IMR-90 (cell line): ENCODE results near the gene FARS2. TPM values are rescaled to one million over a fixed set of nuclear protein-coding genes. Genes with fewer than 3 reads are reported as not detected.

Experiments
- ATAC-seq: fragments of 200-7000 bp; cut with Tn5 transposase; 2 replicates; pipeline ENCODE4 v1.9.1; 2020; ENCODE audit warnings: low read depth, mild to moderate bottlenecking, moderate library complexity
- BruUV-seq: library from RNA; stranded (reverse); fragments of 400-500 nt; replicated peaks from 2 replicates; lab custom pipeline; 2021; lab: Mats Ljungman, UMichigan
- CTCF ChIA-PET: fragments of 300-600 bp; formaldehyde crosslinking; extraction: SDS; loops from one replicate; lab custom pipeline; 2021; ENCODE audit warnings: antibody characterized with exemption; lab: Yijun Ruan, JAX
- POLR2A ChIA-PET: fragments of 300-600 bp; sonication (Branson Sonifier 250); formaldehyde crosslinking; loops from one replicate; lab custom pipeline; 2022; ENCODE audit warnings: antibody characterized with exemption; ENCODE audit not compliant: unreplicated experiment; lab: Charles Lee
- DNase-seq: peaks from one replicate; pipeline ENCODE4 v3.0.0; 2013
- H2AFZ ChIP-seq: replicated peaks from 2 replicates; pipeline ENCODE3; 2013; ENCODE audit warnings: low read length, mild to moderate bottlenecking; ENCODE audit not compliant: poor library complexity
- H2AK5ac ChIP-seq: 2 replicates; pipeline ENCODE4 v1.6.1; 2013; ENCODE audit warnings: low read depth, low read length, inconsistent platforms
- H2AK9ac ChIP-seq: replicated peaks from 2 replicates; pipeline ENCODE3; 2013; ENCODE audit warnings: mild to moderate bottlenecking, low read depth, low read length, moderate library complexity; ENCODE audit not compliant: poor library complexity
- H2BK120ac ChIP-seq: 2 replicates; pipeline ENCODE4 v1.6.1; 2013; ENCODE audit warnings: low read depth, low read length, inconsistent platforms
- H2BK15ac ChIP-seq: 3 replicates; pipeline ENCODE4 v1.6.1; 2013; ENCODE audit warnings: low read depth, low read length, inconsistent platforms
- H2BK20ac ChIP-seq: 2 replicates; pipeline ENCODE4 v1.6.1; 2013; ENCODE audit warnings: low read depth, mild to moderate bottlenecking, inconsistent platforms, low read length, moderate library complexity
- H2BK5ac ChIP-seq: 2 replicates; pipeline ENCODE4 v1.6.1; 2013; ENCODE audit warnings: mild to moderate bottlenecking, low read depth, low read length, inconsistent platforms; ENCODE audit not compliant: poor library complexity, severe bottlenecking
- H3K14ac ChIP-seq: replicated peaks from 2 replicates; pipeline ENCODE4 v1.6.1; 2013; ENCODE audit warnings: low read depth, low read length, inconsistent platforms
- H3K18ac ChIP-seq: 2 replicates; pipeline ENCODE4 v1.6.1; 2013; ENCODE audit warnings: low read depth, low read length, control low read depth
- H3K23ac ChIP-seq: 2 replicates; pipeline ENCODE4 v1.6.1; 2013; ENCODE audit warnings: low read depth, low read length, inconsistent platforms
- H3K27ac ChIP-seq: 2 replicates; pipeline ENCODE4 v1.5.1; 2013; ENCODE audit warnings: mild to moderate bottlenecking, control low read depth, low read length; ENCODE audit not compliant: insufficient read depth
- H3K27me3 ChIP-seq: 2 replicates; pipeline ENCODE4 v1.6.1; 2013; ENCODE audit warnings: low read length; ENCODE audit not compliant: control insufficient read depth, insufficient read depth
- H3K36me3 ChIP-seq: 2 replicates; pipeline ENCODE4 v1.6.1; 2013; ENCODE audit warnings: low read length, mixed read lengths; ENCODE audit not compliant: control insufficient read depth, insufficient read depth
- H3K4ac ChIP-seq: 2 replicates; pipeline ENCODE4 v1.6.1; 2013; ENCODE audit warnings: low read depth, low read length, inconsistent platforms
- H3K4me1 ChIP-seq: 2 replicates; pipeline ENCODE4 v1.6.1; 2013; ENCODE audit warnings: low read length, mixed read lengths; ENCODE audit not compliant: control insufficient read depth, insufficient read depth
- H3K4me2 ChIP-seq: 2 replicates; pipeline ENCODE4 v1.6.1; 2013; ENCODE audit warnings: low read depth, mild to moderate bottlenecking, control low read depth, low read length, moderate library complexity
- H3K4me3 ChIP-seq: 2 replicates; pipeline ENCODE4 v1.5.1; 2013; ENCODE audit warnings: low read depth, mild to moderate bottlenecking, control low read depth, low read length, moderate library complexity; ENCODE audit not compliant: insufficient read depth
- H3K56ac ChIP-seq: 2 replicates; pipeline ENCODE4 v1.6.1; 2013; ENCODE audit warnings: low read length, inconsistent platforms; ENCODE audit not compliant: insufficient read depth; ENCODE audit errors: extremely low read depth
- H3K79me1 ChIP-seq, 2 experiments: 2 replicates each; pipeline ENCODE4 v1.6.1; 2013; ENCODE audit warnings: low read length in 2 of 2, inconsistent platforms in 1 of 2, low read depth in 1 of 2
- H3K9ac ChIP-seq: 2 replicates; pipeline ENCODE4 v1.6.1; 2013; ENCODE audit warnings: low read depth, low read length, control low read depth
- H3K9me1 ChIP-seq: 2 replicates; pipeline ENCODE4 v1.6.1; 2013; ENCODE audit warnings: low read length, inconsistent platforms; ENCODE audit not compliant: insufficient read depth
- H3K9me3 ChIP-seq: 2 replicates; pipeline ENCODE4 v1.6.1; 2013; ENCODE audit warnings: low read length; ENCODE audit not compliant: control insufficient read depth, insufficient read depth
- H4K20me1 ChIP-seq: 2 replicates; pipeline ENCODE4 v1.6.1; 2013; ENCODE audit warnings: low read length, inconsistent platforms; ENCODE audit not compliant: insufficient read depth
- H4K5ac ChIP-seq: 2 replicates; pipeline ENCODE4 v1.6.1; 2013; ENCODE audit warnings: mild to moderate bottlenecking, low read depth, low read length, control low read depth
- H4K8ac ChIP-seq, 2 experiments: 2 replicates each; pipeline ENCODE4 v1.6.1; 2013; ENCODE audit warnings: low read depth in 2 of 2, low read length in 2 of 2, control low read depth in 1 of 2, inconsistent platforms in 1 of 2
- H4K91ac ChIP-seq: 2 replicates; pipeline ENCODE4 v1.6.1; 2013; ENCODE audit warnings: low read depth, low read length, inconsistent platforms; ENCODE audit not compliant: insufficient read depth
- BHLHE40 ChIP-seq: fragments of 150-350 bp; IDR thresholded peaks from 2 replicates; pipeline ENCODE4 v1.6.1; 2016; ENCODE audit warnings: mild to moderate bottlenecking, low read depth, low read length
- WGBS, 2 experiments: methylation state at CpG; one replicate each; pipeline versions ENCODE4 v1.1.5 to v1.1.7; 2013; ENCODE audit warnings: missing lambda C conversion rate in 2 of 2; ENCODE audit not compliant: insufficient read length in 1 of 2; ENCODE audit errors: extremely low coverage in 2 of 2; 5-methylcytosine and 5-hydroxymethylcytosine counted together
- dilution Hi-C: fragments of 300-500 bp; cut with HindIII; formaldehyde crosslinking; loops from one replicate; pipeline ENCODE4 v1.14.3; 2018; ENCODE audit warnings: low sequenced_read_pairs; ENCODE audit not compliant: unreplicated experiment
- in situ Hi-C: fragments of 300-500 bp; cut with MboI; formaldehyde crosslinking; loops from 3 replicates; pipeline ENCODE4 v1.14.3; 2019; ENCODE audit warnings: low sequenced_read_pairs, inconsistent platforms, mixed read lengths
- intact Hi-C: fragments of 100-400 bp; cut with micrococcal nuclease; formaldehyde crosslinking; loops from 2 replicates; pipeline ENCODE4 v1.10.0; 2022
- polyA plus RNA-seq, 3 experiments: library from polyadenylated mRNA; depleted of rRNA; stranded (reverse); fragments of >200 nt; gene quantifications; 2 replicates each; pipeline ENCODE4 v1.2.3, GENCODE V29; 2012; ENCODE audit warnings: low replicate concordance in 1 of 3
- total RNA-seq: library from RNA; depleted of rRNA; stranded (reverse); fragments of >200 nt; gene quantifications from 2 replicates; pipeline ENCODE4 v1.2.3, GENCODE V29; 2012

The FARS2 gene
- total and polyA plus RNA-seq, 2 of the 4 experiments (the other 2 are of a cell fraction) = 12.1 to 28.9 TPM

DNA sequence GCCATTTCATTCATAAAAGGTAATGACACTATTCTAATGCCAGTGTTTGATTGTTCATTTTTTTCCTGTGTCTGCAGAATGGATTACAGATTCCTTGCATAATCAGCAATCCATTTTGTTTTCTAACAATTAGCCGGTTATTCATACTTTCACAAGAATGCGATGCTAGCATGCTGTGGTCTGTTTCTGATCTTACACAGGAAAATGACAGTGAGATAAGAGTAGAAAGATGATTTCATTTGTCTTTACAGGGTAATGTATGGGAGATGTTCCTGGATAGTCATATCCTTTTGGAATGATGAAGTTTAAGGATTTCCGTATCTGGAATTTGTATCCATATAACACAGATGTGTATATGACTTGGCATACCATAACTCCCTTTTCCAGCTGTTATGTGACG is 207.3 kb downstream of the FARS2 start:
- in situ Hi-C loops = loop anchor here (25.0 kb wide), 1 partner anchor 519 kb away; no protein-coding TSS in a partner anchor

More for the DNA sequence above, 207.3 kb downstream of the FARS2 start:
- H4K5ac ChIP-seq = no peak overlapping the region
- H4K8ac ChIP-seq = no peak overlapping the region
- no peak overlapping the region for H3K14ac ChIP-seq
- no peak overlapping the region for H3K56ac ChIP-seq
- H3K36me3 ChIP-seq = no peaks in the 10 kb centered on the region
- H4K20me1 ChIP-seq = 0 out of 2 replicates have a peak, but pooled peaks cover 4% of the 10 kb centered on the region
- H3K23ac ChIP-seq = no peak overlapping the region
- intact Hi-C loops (no loop called here), dilution Hi-C loops (no loop called here)
- H3K4me2 ChIP-seq = no peak overlapping the region
- H3K18ac ChIP-seq = no peak overlapping the region
- no peak overlapping the region for H4K91ac ChIP-seq
- H3K4me3 ChIP-seq = no peak overlapping the region
- ATAC-seq (no peak), DNase-seq (no peak)
- peaks cover 0 to 7% of the 10 kb centered on the region in 2 experiments; a peak in 1 of 4 replicates for H3K79me1 ChIP-seq
- no peaks in the 10 kb centered on the region for H3K27me3 ChIP-seq
- no peak overlapping the region for H3K27ac ChIP-seq
- no peak overlapping the region for H2BK15ac ChIP-seq
- H3K9ac ChIP-seq = no peak overlapping the region
- H3K4me1 ChIP-seq = peaks cover 15% of the 10 kb centered on the region
- no TSS peak for BruUV-seq
- no peak overlapping the region for H2BK5ac ChIP-seq
- WGBS, 2 experiments = no CpG with 5 or more reads among the region's 4 CpGs
- no peak for TF ChIP-seq BHLHE40
- CTCF ChIA-PET = no interaction called here
- no peak overlapping the region for H2AK5ac ChIP-seq
- no peak overlapping the region for H2BK120ac ChIP-seq
- POLR2A ChIA-PET = no interaction called here
- no peak overlapping the region for H2AFZ ChIP-seq
- no peak overlapping the region for H2AK9ac ChIP-seq
- no peak overlapping the region for H2BK20ac ChIP-seq
- H3K4ac ChIP-seq = no peak overlapping the region
- no peaks in the 10 kb centered on the region for H3K9me3 ChIP-seq
- H3K9me1 ChIP-seq = peaks cover 10% of the 10 kb centered on the region
